GM18867 (cell line): ENCODE data around the gene KAZN.

Experiments used
- ATAC-seq: cut with Tn5 transposase; IDR thresholded peaks from one replicate; pipeline ENCODE4 v1.9.1; 2021; ENCODE audit warnings: mild to moderate bottlenecking, moderate library complexity; ENCODE audit not compliant: unreplicated experiment

KAZN gene

DNA sequence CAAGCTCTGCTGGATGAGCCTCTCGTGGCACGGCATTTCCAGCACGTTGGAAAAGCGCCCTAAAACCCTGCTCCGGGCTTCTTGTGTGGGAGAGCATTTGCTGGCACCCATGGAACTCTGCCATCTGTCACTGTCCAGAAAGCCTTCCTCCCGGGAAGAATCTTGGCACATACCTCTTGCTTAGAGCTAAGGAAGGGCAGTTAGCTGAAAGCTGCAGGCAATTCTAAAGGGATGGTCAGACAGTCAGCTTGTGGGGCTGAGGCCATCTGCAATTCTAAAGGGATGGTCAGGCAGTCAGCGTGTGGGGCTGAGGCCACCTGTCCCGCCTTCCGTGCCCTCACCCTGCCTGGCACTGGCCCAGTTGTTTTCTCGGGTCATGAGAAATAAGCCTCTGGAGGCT, 416.0 kb downstream of the KAZN start:
- ATAC-seq = no peak

DNA sequence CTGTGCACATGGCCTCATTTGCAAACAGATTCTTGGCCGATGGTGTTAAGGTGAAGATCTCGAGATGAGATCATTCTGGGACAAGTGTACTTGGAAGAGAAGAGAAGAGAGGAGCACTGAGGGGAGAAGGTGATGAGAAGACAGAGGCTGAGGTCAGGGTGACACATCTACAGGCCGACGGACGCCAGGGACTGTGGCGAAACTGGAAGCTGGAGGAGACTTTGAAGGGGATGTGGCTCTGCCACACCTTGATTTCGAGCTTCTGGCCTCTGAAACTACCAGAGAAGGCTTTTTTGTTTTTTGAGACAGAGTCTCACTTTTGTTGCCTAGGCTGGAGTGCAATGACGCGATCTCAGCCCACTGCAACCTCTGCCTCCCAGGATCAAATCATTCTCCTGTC, 417.5 kb downstream of the KAZN start:
- ATAC-seq = no peak

DNA sequence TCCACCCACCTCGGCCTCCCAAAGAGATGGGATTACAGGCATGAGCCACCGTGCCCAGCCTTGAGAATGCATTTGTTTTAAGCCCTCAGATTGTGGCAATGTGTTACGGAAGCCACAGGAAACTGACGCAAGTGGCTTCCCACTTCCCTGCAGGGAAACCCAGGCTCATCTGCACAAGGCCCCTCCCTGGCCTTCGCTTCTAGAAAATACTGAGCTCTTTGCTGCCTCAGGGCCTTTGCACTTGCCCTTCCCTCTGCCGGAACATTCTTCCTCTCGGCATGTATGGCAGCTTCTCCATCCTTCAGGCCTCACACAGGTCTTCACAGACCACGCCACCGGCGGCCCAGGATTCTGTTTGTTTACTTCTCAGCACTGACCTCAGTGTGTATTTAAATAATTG, 418.0 kb downstream of the KAZN start:
- no peak for ATAC-seq

DNA sequence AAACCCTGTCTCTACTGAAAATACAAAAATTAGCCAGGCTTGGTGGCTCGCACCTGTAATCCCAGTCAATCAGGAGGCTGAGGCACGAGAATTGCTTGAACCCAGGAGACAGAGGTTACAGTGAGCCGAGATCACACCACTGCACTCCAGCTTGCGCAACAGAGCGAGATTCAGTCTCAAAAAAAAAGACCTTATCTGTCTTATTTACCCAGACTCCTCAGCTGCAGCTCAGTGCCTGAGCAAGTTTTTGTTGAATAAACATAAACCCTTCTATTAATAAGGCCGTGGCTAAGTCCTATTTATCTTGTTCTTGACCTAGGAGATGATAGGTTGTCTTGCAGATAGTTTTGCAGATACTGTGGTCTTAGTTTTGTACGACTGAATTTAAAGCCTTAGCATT, 418.6 kb downstream of the KAZN start:
- no peak for ATAC-seq

DNA sequence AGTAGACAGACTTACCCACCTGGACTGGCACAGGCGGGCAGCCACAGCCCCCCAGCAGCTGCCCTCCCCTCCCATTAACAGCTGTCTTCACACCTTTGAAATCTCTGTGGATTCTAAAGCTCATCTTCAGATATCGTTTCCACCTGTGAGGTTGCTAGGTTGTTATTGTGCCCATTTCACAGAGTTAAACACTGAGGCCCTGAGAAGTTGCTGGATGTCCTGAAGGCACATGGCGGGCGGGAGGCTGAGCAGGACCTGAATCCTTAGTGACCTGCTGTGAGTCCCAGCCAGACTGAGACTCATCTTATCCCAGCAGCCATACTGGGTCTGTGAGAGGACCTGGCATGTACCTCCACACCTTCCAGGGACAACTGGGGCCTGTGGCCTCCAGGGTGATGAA, 420.3 kb downstream of the KAZN start:
- ATAC-seq = no peak

DNA sequence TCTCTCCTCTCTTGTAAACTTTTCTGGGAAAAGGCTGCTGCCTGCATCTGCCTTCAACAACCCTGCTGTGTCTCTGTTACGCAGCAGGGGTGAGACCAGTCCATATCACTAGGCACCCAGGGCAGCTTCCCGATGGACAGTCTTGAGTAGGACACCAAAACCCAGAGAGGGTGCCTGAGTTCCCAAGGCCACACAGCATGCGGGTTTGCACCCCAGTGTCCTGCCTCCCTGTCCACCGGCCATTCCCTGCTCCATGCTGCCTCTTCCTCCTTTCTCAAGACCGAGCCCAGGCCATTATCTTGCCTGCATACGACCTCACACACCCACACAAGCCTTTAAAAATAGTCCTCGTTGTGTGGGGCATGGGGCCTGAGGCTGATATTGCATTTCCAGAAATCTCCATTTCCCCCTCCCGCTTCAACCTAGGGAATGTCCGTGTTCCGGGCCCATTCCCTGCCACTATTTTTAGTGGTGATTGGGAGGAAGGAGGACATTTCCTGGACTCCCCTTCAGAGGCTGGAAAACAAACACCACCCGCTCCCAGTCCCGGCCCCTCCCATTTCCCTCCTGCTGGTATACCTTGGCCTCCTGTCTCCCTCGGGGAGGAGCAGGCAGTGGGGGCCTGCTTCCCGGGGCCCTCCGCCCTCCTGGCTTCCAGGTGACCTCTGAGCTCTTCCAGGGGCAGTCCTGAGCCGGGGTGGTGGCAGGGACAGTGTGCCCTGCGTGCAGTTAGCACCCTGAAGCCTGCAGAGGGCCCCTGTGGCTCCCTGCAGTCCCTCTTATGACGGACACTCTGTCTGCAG, 422.7 kb downstream of the KAZN start:
- ATAC-seq = no peak

DNA sequence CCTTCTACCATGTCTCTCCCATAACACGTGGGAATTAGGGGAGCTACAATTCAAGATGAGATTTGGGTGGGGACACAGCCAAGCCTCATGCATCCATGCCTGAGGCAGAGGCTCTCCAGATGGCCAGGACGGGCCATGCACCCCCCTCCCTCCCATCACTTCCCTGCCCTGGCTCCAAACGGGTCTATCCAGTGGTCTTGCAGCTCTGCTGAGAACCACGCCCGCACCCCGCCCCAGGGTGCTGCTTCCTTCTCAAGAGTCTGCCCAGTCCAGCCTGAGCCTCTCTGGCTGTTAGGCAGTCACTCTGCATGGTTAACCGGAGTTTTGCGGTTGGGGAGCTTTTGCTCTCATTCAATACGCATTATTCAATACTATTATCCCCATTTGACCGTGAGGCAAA, 423.6 kb downstream of the KAZN start:
- ATAC-seq = no peak

DNA sequence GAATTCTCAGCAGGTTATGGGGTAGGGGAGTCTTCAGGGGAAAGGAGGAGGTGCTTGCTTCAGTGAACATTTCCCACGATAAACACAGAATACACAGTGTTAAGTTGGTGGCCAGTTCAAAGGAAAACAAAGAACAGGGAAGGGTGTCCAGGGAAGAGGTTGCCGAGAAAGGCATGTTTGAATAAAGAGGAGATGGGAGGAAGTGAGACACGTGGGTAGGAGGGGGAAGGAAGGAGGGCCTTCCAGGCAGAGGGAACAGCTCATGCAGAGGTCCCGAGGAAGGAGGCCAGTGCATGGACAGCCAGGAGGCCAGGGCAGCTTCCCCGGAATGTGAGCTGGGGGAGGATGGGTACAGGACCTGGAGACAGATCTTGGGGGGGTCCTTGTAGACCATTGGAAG, 424.7 kb downstream of the KAZN start:
- no peak for ATAC-seq

DNA sequence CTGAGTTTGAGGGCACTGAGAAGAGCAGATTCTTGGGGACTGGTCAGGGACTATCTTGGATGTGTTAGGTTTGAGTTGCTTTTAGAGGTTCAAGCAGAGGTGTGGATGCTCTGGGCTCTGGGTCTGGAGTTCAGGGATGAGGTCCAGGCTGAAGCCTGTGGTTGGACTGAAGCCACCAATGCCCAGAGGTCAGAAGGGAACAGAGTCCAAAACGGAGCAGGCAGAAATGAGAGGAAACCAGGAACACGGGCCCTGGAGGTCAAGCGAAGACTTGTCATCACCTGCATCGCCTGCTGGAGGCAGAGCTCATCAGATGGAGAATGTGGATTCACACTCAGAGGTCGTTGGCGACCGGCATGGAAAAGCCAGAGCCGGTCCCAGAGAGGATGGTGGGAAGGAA, 425.5 kb downstream of the KAZN start:
- no peak for ATAC-seq

DNA sequence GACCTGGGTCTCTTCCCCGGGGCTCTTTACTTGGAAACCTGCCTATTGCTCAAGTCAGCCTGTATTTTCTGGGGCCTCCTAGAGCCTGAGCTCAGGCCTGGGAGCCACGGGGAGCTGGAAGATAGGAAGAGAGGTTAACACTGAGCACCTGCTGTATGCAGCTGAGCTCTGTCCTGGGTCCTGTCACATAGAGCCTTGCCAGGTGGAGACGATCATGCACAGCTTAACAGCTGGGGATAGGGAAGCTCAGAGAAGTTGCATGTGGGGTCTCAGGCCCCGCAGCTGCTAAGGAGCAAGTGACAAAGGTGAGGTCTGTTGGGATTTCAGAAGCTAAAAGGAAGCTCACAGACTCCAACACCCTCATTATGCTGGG, 427.6 kb downstream of the KAZN start:
- ATAC-seq = no peak

DNA sequence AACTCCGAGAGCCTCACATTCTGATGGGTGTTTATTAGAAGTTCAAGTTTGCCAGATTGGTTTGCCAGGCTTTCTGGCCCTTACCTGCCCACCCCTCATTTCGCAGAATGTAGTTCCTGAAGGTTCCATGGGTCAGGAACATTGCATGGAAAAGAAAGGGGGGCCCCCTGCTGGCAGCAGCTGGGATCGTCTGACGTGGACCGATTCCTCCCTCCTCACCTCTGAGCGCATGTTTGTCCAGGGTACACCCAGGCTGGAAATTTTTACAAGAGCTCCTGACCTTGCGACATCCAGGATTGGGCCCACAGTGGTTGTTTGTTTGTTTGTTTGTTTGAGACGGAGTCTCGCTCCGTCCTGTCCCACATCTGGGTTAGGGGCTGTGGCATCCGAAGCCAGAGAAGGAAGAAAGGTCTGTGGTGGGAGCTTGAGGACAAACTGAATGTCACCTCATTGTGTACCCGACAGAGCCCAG, 429.1 kb downstream of the KAZN start:
- no peak for ATAC-seq

DNA sequence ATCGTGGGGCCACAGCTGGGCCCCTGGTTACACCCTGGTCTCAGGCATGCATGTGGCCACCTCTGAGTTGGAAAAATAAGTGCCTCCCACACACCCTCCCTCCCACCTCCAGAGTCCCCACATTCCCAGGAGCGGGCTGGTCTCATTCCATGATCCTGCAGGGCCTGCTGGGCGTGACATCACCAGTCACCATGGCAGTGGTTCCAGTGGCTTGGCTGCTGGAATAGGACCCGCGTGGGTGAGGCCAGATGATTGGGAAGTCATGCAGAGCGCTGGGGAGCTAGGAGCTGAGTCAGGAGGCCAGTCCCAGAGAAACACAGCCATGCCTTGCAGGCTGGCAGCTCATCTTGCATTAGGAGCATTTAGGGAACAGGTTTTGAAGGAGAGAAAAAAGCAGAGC, 429.6 kb downstream of the KAZN start:
- ATAC-seq = no peak

DNA sequence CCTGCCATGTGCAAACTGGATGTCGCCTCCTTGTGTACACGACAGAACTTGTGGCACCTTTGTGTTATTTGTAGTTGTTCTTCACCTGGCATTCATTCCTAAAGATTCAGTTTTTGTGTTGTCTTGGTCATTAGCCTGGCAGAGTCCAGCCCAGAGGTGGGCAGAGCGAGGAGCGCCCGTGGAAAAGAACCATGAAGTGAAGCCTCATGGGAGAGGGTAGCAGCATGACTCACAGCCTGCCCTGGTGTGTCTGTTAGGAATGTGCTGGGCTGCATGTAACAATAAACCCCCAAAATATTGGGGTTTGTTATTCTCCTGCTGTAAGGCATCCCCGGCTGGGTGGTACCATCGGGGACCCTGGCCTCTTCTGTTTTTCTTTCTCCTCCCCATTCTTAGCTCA, 430.1 kb downstream of the KAZN start:
- no peak for ATAC-seq

DNA sequence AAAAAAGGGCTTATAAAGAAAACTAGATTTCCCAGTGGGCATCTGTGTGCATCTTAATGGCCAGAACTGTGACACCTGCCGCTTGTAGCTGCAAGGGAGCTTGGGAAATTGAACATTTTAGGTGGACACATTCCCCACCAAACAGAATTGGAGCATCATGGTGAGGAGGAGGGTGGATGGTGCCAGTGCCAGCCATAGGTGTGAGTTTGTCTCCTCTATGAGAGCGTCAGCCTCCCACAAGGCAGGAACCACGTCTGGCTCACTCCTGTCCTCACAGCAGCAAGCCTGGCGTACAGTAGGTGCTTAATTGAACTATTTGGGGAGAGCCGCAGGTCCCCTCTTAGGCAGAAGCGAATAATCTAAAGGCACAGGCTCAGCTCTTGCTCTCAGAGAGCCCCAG, 430.6 kb downstream of the KAZN start:
- ATAC-seq = no peak

DNA sequence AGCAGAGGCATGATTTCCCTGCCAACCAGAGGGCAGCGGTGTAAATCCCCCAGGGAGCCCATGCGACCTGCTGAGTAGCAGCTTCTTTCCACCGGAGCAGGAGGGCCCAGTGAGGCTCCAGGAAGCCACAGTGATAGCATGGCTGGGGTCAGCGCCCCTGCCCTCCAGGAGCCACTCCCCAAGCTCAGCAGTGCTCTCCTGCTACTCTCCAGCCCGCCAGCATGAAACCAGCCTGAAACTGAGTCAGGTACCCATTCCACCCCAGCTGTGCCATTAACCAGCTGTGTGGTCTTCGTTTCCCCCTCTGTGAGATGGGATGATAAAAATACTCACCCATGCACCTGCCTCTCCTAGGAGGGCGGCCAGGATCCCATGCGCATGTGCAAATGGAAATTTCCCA, 431.3 kb downstream of the KAZN start:
- ATAC-seq = no peak

DNA sequence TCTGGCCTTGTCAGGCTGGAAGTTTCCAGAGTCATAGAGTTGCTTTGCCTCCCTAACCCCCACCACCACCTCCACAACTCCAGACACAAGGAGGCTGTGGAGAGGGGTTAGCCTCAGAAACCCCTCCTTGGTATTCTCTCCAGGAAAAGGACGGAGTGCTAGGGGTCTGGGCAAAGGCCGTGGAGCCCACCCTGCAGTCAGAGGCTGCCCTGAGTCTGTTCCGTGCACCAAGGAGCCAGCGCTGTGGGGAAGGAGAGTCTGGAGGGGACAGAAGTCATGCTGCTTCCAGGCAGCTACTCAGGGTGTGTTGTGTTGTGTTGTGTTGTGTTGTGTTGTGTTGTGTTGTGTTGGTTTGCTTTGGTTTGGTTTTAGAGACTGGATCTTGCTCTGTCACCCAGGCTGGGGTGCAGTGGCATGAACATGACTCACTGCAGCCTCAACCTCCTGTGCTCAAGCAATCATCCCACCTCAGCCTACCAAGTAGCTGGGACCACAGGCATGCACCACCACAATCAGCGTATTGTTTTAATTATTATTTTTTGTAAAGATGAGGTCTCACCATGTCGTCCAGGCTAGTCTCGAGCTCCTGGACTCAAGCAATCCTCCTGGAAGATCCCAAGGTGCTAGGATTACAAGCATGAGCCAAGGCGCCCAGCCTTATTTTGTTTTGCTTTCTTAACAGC, 432.9 kb downstream of the KAZN start:
- no peak for ATAC-seq

DNA sequence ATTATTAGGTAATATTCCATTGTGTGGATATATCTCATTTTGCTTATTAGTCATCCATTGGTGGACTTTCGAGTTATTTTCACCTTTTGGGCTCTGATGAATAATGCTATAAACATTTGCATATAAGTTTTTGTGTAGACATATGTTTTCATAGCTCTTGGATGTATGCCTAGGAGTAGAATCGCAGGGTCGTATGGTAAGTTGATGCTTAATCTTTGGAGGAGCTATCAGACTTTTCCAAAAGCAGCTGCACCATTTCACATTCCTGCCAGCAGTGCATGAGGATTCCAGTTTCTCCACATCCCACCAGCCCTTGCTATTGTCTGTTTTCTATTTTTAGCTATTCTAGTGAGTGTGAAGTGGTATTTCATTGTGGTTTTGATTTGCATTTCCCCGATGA, 434.8 kb downstream of the KAZN start:
- ATAC-seq = no peak

DNA sequence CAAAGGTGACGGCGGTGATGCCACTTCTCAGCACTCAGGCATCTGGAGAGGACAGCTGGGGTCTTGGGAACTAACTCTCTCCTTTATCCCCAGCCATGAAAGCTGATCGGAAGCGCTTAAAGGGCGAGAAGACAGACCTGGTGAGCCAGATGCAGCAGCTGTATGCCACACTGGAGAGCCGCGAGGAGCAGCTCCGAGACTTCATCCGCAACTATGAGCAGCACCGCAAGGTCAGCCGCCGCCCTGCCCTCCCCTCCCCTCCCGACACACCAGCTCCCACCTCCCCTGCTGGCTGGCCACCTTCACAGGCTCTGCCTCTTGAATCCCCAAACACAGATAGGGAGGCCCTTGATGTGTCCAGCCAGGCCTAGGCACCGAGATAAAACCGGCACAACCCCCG, 436.2 kb downstream of the KAZN start:
- ATAC-seq = no peak

DNA sequence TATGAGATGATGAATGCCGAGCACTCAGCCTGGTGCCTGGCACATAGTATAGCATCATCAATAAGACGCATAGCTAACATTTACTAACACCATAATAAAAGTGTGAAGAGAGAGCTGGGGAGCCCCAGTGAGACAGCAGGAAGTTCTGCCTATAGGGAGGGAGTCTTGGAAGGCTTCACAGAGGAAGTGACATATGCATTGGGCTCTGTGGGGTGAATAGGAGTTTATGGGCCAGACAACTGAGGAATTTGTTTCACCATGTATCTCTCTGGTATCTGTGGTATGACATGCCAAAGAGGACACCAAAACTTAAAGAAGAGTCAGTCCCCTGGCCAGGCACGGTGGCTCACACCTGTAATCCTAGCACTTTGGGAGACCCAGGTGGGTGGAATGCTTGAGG, 436.8 kb downstream of the KAZN start:
- no peak for ATAC-seq

DNA sequence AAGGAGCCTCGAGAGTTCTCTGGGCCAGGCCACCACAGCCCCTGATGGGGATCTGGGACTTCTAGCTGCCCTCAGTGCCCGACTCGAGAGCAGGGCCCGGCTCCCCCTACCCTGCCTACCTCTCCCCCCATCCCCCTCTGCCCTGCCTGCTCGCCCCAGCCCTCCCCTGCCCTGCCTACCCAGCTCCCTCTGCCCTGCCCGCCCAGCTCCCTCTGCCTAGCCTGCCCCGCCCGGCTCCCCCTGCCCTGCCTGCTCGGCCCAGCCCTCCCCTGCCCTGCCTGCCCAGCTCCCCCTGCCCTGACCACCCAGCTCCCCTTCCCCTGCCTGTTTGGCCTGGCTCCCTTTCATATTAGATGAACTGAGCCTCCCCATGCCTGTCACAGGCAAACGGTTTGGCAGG, 437.6 kb downstream of the KAZN start:
- no peak for ATAC-seq

DNA sequence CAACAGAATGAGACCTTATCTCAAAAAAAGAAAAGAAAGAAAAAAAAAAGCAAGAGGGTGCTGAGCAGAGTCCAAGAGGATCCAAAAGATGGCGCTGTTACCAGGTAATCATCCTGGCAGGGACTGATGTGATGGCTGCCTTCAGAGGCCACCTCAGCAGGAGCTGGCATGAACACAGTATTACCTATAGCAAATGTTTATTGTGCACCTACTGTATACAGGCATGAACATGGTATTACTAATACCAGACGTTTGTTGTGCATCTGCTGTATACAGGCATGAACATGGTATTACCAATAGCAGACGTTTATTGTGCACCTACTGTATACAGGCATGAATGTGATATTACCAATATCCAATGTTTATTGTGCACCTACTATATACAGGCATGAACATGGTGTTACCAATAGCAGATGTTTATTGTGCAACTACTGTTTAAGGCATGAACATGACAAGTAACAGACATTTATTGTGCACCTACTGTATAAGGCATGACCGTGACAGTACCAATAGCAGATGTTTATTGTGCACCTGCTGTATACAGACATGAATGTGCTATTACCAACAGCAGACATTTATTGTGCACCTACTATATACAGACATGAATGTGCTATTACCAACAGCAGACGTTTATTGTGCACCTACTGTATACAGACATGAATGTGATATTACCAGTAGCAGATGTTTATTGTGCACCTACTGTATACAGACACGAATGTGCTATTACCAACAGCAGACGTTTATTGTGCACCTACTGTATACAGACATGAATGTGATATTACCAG, 439.9 kb downstream of the KAZN start:
- ATAC-seq = no peak
